Loucy (cell line): ENCODE measurements around the gene RNF8.

ENCODE experiments used
- H2AFZ ChIP-seq: fragments of 200-600 bp; sonication (generic); 2 replicates; pipeline ENCODE4 v1.6.0; 2016; ENCODE audit warnings: antibody characterized with exemption, mild to moderate bottlenecking, low read length, moderate library complexity
- H3F3A ChIP-seq: fragments of 200-600 bp; 2 replicates; pipeline ENCODE4 v1.6.0; 2016; ENCODE audit warnings: antibody characterized with exemption, low read depth, mild to moderate bottlenecking
- H3K27me3 ChIP-seq: fragments of 200-600 bp; sonication (generic); 2 replicates; pipeline ENCODE4 v1.6.1; 2014; ENCODE audit warnings: low read length, mild to moderate bottlenecking; ENCODE audit not compliant: insufficient read depth, poor library complexity, severe bottlenecking
- H3K36me3 ChIP-seq: fragments of 200-600 bp; sonication (generic); 2 replicates; pipeline ENCODE4 v1.6.1; 2016; ENCODE audit warnings: low read length; ENCODE audit not compliant: insufficient read depth
- H3K4me1 ChIP-seq: fragments of 200-600 bp; sonication (generic); 2 replicates; pipeline ENCODE4 v1.5.1; 2014; ENCODE audit warnings: low read length, mild to moderate bottlenecking; ENCODE audit not compliant: insufficient read depth, poor library complexity, severe bottlenecking
- H3K4me2 ChIP-seq: fragments of 200-600 bp; sonication (generic); 2 replicates; pipeline ENCODE4 v1.6.0; 2014; ENCODE audit warnings: antibody characterized with exemption, low read length, low read depth, mild to moderate bottlenecking; ENCODE audit not compliant: poor library complexity, severe bottlenecking
- H3K4me3 ChIP-seq: fragments of 200-600 bp; sonication (generic); 2 replicates; pipeline ENCODE4 v1.5.1; 2014; ENCODE audit warnings: low read length, mild to moderate bottlenecking, mixed read lengths; ENCODE audit not compliant: poor library complexity, severe bottlenecking
- H3K79me2 ChIP-seq: fragments of 200-600 bp; sonication (generic); 2 replicates; pipeline ENCODE4 v1.6.1; 2014; ENCODE audit warnings: low read length; ENCODE audit not compliant: insufficient read depth
- H3K9ac ChIP-seq: fragments of 200-600 bp; sonication (generic); 2 replicates; pipeline ENCODE4 v1.6.0; 2014; ENCODE audit warnings: mild to moderate bottlenecking, low read depth, low read length, moderate library complexity; ENCODE audit not compliant: poor library complexity, severe bottlenecking
- H3K9me2 ChIP-seq: fragments of 200-600 bp; sonication (generic); replicated peaks from 2 replicates; pipeline ENCODE4 v1.6.1; 2016; ENCODE audit warnings: low read depth, low read length, mixed read lengths
- H3K9me3 ChIP-seq: fragments of 200-600 bp; sonication (generic); 2 replicates; pipeline ENCODE4 v1.6.1; 2014; ENCODE audit warnings: mild to moderate bottlenecking, antibody characterized with exemption, low read length, low read depth; ENCODE audit not compliant: insufficient read depth
- H4K20me1 ChIP-seq: fragments of 200-600 bp; sonication (generic); 2 replicates; pipeline ENCODE4 v1.6.0; 2014; ENCODE audit warnings: antibody characterized with exemption, low read length, mild to moderate bottlenecking; ENCODE audit not compliant: insufficient read depth, poor library complexity, severe bottlenecking
- CTCF ChIP-seq: fragments of 200-600 bp; sonication (generic); conservative IDR thresholded peaks from 2 replicates; pipeline ENCODE4 v1.5.1; 2014; ENCODE audit warnings: mild to moderate bottlenecking, antibody characterized with exemption, low read length
- EZH2phosphoT487 ChIP-seq: fragments of 200-600 bp; IDR thresholded peaks from 2 replicates; pipeline ENCODE4 v1.6.1; 2018; ENCODE audit warnings: antibody characterized with exemption, mild to moderate bottlenecking, moderate library complexity, borderline replicate concordance

The RNF8 gene

DNA sequence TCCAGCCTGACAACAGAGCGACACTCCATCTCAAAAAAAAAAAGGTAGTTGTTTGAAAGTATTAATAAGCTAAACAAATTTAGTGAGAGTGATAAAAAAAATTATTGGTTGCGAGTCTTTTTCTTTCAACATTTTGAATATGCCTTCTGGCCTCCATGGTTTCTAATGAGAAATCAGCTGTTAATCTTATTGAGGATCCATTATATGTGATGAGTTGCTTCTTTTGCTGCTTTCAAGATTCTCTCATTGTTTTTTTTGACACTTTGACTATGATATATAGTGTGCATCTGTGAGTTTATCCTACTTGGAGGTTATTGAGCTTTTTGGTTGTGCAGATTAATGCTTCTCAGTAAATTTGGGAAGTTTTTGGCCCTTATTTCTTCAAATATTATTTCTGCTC lies 63.6 kb downstream of the RNF8 start:
- no peaks in the 10 kb centered on the region for H3K36me3 ChIP-seq

GRCh38 chr6:37418722-37419121 lies 64.9 kb downstream of the RNF8 start:
- TF ChIP-seq EZH2phosphoT487 (no peak), CTCF (no peak)
- no peaks in the 10 kb centered on the region for H3K4me1 ChIP-seq
- H3K9me3 ChIP-seq = no peaks in the 10 kb centered on the region
- H3K36me3 ChIP-seq = no peaks in the 10 kb centered on the region
- no peak overlapping the region for H3K9ac ChIP-seq
- no peaks in the 10 kb centered on the region for H3K79me2 ChIP-seq
- no peaks in the 10 kb centered on the region for H3K9me2 ChIP-seq
- no peak overlapping the region for H2AFZ ChIP-seq
- H3K4me2 ChIP-seq = no peak overlapping the region
- H3K4me3 ChIP-seq = no peak overlapping the region
- H3K27me3 ChIP-seq = no peaks in the 10 kb centered on the region
- no peaks in the 10 kb centered on the region for H3F3A ChIP-seq
- no peaks in the 10 kb centered on the region for H4K20me1 ChIP-seq

More for the DNA sequence above, 63.6 kb downstream of the RNF8 start:
- Histone ChIP-seq H3K4me2 (no peak overlapping the region), H4K20me1 (no peaks in the 10 kb centered on the region), H3F3A (no peaks in the 10 kb centered on the region), H2AFZ (no peak overlapping the region), H3K9ac (no peak overlapping the region), H3K9me2 (no peaks in the 10 kb centered on the region), H3K4me1 (no peaks in the 10 kb centered on the region), H3K79me2 (no peaks in the 10 kb centered on the region), H3K9me3 (no peaks in the 10 kb centered on the region), H3K27me3 (no peaks in the 10 kb centered on the region), H3K4me3 (no peak overlapping the region)
- TF ChIP-seq CTCF = no peak
- TF ChIP-seq EZH2phosphoT487 = no peak

GRCh38 chr6:37426058-37426944 lies 72.5 kb downstream of the RNF8 start:
- Histone ChIP-seq H3F3A (no peaks in the 10 kb centered on the region), H3K79me2 (no peaks in the 10 kb centered on the region), H4K20me1 (no peaks in the 10 kb centered on the region), H2AFZ (no peak overlapping the region), H3K36me3 (no peaks in the 10 kb centered on the region), H3K9ac (no peak overlapping the region), H3K4me1 (no peaks in the 10 kb centered on the region), H3K9me2 (no peaks in the 10 kb centered on the region), H3K9me3 (no peaks in the 10 kb centered on the region), H3K27me3 (no peaks in the 10 kb centered on the region), H3K4me3 (no peak overlapping the region), H3K4me2 (no peak overlapping the region)
- TF ChIP-seq CTCF (no peak), EZH2phosphoT487 (no peak)
